Measurements from ENCODE around the gene NBDY.

The NBDY gene

GRCh38 chrX:56793521-56794320 lies 64.7 kb downstream of the NBDY start:
- H3K36me3 ChIP-seq = no peaks in the 10 kb centered on the region
- H3K27me3 ChIP-seq (ENCODE audit: insufficient read depth, low read depth, severe bottlenecking) = no peaks in the 10 kb centered on the region
- DNase-seq = no peak
- no peaks in the 10 kb centered on the region for H3K9me3 ChIP-seq (ENCODE audit: severe bottlenecking)
- no peak overlapping the region for H3K27ac ChIP-seq
- no peak for TF ChIP-seq CTCF (IDR thresholded peaks at IDR 0.05; ENCODE audit: low read depth, low read length)
- no peak overlapping the region for H3K4me3 ChIP-seq (ENCODE audit: low read depth, low read length)

GRCh38 chrX:56794404-56795230 lies 65.6 kb downstream of the NBDY start:
- Histone ChIP-seq H3K4me3 (ENCODE audit: low read depth, low read length) (no peak overlapping the region), H3K27ac (no peak overlapping the region), H3K9me3 (ENCODE audit: severe bottlenecking) (no peaks in the 10 kb centered on the region), H3K27me3 (ENCODE audit: insufficient read depth, low read depth, severe bottlenecking) (no peaks in the 10 kb centered on the region), H3K36me3 (no peaks in the 10 kb centered on the region)
- TF ChIP-seq CTCF (IDR thresholded peaks at IDR 0.05; ENCODE audit: low read depth, low read length) = no peak
- no peak for DNase-seq

- no peak for DNase-seq
- Histone ChIP-seq H3K4me3 (ENCODE audit: low read depth, low read length) (no peak overlapping the region), H3K9me3 (ENCODE audit: severe bottlenecking) (no peaks in the 10 kb centered on the region), H3K27me3 (ENCODE audit: insufficient read depth, low read depth, severe bottlenecking) (no peaks in the 10 kb centered on the region), H3K36me3 (no peaks in the 10 kb centered on the region), H3K27ac (no peak overlapping the region)
- no peak for TF ChIP-seq CTCF (IDR thresholded peaks at IDR 0.05; ENCODE audit: low read depth, low read length)
These were observed 66.3 kb downstream of the NBDY start for GRCh38 chrX:56795309-56795868.

- DNase-seq = no peak
These were observed 67.8 kb downstream of the NBDY start for GRCh38 chrX:56796641-56797395.

More at GRCh38 chrX:56796641-56797395, 67.8 kb downstream of the NBDY start:
- no peaks in the 10 kb centered on the region for H3K36me3 ChIP-seq
- no peak overlapping the region for H3K4me3 ChIP-seq (ENCODE audit: low read depth, low read length)
- no peaks in the 10 kb centered on the region for H3K9me3 ChIP-seq (ENCODE audit: severe bottlenecking)
- no peak for TF ChIP-seq CTCF (IDR thresholded peaks at IDR 0.05; ENCODE audit: low read depth, low read length)
- no peaks in the 10 kb centered on the region for H3K27me3 ChIP-seq (ENCODE audit: insufficient read depth, low read depth, severe bottlenecking)
- H3K27ac ChIP-seq = no peak overlapping the region

Data from WERI-Rb-1 (cell line).